Activated CD8-positive, alpha-beta memory T cell treated with anti-CD3 and anti-CD28 coated beads for 36 hours (primary cell): ENCODE measurements around the gene RAPGEF2. TPM values are rescaled to one million over a fixed set of nuclear protein-coding genes. Genes with fewer than 3 reads are reported as not detected.
"Not testable (repeated sequence)": the region's sequence is repeated elsewhere in the genome, so short reads cannot be mapped to it uniquely, and the experiment has no call there.

Source experiments
- CTCF ChIA-PET: fragments of 350-600 bp; sonication (Branson Sonifier 250); formaldehyde crosslinking; loops from one replicate; lab custom pipeline; 2021; ENCODE audit warnings: antibody characterized with exemption; lab: Charles Lee
- POLR2A ChIA-PET: fragments of 350-600 bp; sonication (Branson Sonifier 250); formaldehyde crosslinking; loops from one replicate; lab custom pipeline; 2021; ENCODE audit warnings: antibody characterized with exemption; lab: Charles Lee
- total RNA-seq, 2 experiments: library from RNA; stranded (reverse); gene quantifications; one replicate each; pipeline ENCODE4 v1.2.3, GENCODE V29; 2021

RAPGEF2 gene
- total RNA-seq, 2 experiments from 2014 or later, result 33.1 to 34.6 TPM

GRCh38 chr4:159283696-159284095 is 180.8 kb downstream of the RAPGEF2 start:
- ChIA-PET POLR2A (no interaction called here), CTCF (interaction anchor here (0.6 kb wide), 1 partner anchor 12 kb away, joined by 3 read pairs; no protein-coding TSS in a partner anchor)

GRCh38 chr4:159284113-159284512 is 181.2 kb downstream of the RAPGEF2 start:
- CTCF ChIA-PET, result no interaction called here
- POLR2A ChIA-PET, result no interaction called here

GRCh38 chr4:159284733-159285132 is 181.9 kb downstream of the RAPGEF2 start:
- CTCF ChIA-PET, result no interaction called here

GRCh38 chr4:159287767-159288166 is 184.9 kb downstream of the RAPGEF2 start:
- CTCF ChIA-PET, result no interaction called here
- POLR2A ChIA-PET, result no interaction called here

More at GRCh38 chr4:159284733-159285132, 181.9 kb downstream of the RAPGEF2 start:
- POLR2A ChIA-PET, result no interaction called here

- CTCF ChIA-PET, result no interaction called here
These were observed 186.8 kb downstream of the RAPGEF2 start for GRCh38 chr4:159289682-159290081.

GRCh38 chr4:159290321-159291030 is 187.6 kb downstream of the RAPGEF2 start:
- ChIA-PET CTCF (no interaction called here), POLR2A (no interaction called here)

More at GRCh38 chr4:159289682-159290081, 186.8 kb downstream of the RAPGEF2 start:
- POLR2A ChIA-PET, result no interaction called here

GRCh38 chr4:159291176-159291575 is 188.3 kb downstream of the RAPGEF2 start:
- ChIA-PET POLR2A (no interaction called here), CTCF (no interaction called here)

- POLR2A ChIA-PET, result no interaction called here
These were observed 189.4 kb downstream of the RAPGEF2 start for GRCh38 chr4:159292137-159292896.

GRCh38 chr4:159293811-159294515 is 191.1 kb downstream of the RAPGEF2 start:
- ChIA-PET CTCF (no interaction called here), POLR2A (no interaction called here)

More at GRCh38 chr4:159292137-159292896, 189.4 kb downstream of the RAPGEF2 start:
- CTCF ChIA-PET, result no interaction called here

GRCh38 chr4:159296061-159296460 is 193.2 kb downstream of the RAPGEF2 start:
- POLR2A ChIA-PET, result no interaction called here

GRCh38 chr4:159297091-159297490 is 194.2 kb downstream of the RAPGEF2 start:
- POLR2A ChIA-PET, result no interaction called here
- CTCF ChIA-PET, result interaction anchor here (0.9 kb wide), 1 partner anchor 30 kb away, joined by 3 read pairs; no protein-coding TSS in a partner anchor

More at GRCh38 chr4:159296061-159296460, 193.2 kb downstream of the RAPGEF2 start:
- CTCF ChIA-PET, result interaction anchor here (0.9 to 1.1 kb wide), 2 partner anchors 13 to 29 kb away, joined by 3 read pairs; no protein-coding TSS in a partner anchor

GRCh38 chr4:159298502-159298901 is 195.6 kb downstream of the RAPGEF2 start:
- ChIA-PET POLR2A (no interaction called here), CTCF (no interaction called here)

GRCh38 chr4:159303435-159303834 is 200.6 kb downstream of the RAPGEF2 start:
- CTCF ChIA-PET, result no interaction called here
- POLR2A ChIA-PET, result no interaction called here

GRCh38 chr4:159305129-159305528 is 202.2 kb downstream of the RAPGEF2 start:
- CTCF ChIA-PET, result no interaction called here
- POLR2A ChIA-PET, result no interaction called here

- ChIA-PET POLR2A (no interaction called here), CTCF (no interaction called here)
These were observed 205.1 kb downstream of the RAPGEF2 start for GRCh38 chr4:159307929-159308328.

GRCh38 chr4:159308566-159309340 is 205.9 kb downstream of the RAPGEF2 start:
- ChIA-PET POLR2A (no interaction called here), CTCF (no interaction called here)

- ChIA-PET POLR2A (no interaction called here), CTCF (no interaction called here)
These were observed 209.4 kb downstream of the RAPGEF2 start for GRCh38 chr4:159312236-159312635.

GRCh38 chr4:159315879-159316278 is 213.0 kb downstream of the RAPGEF2 start:
- POLR2A ChIA-PET, CTCF ChIA-PET: not testable (repeated sequence)

GRCh38 chr4:159317203-159317602 is 214.3 kb downstream of the RAPGEF2 start:
- ChIA-PET POLR2A (no interaction called here), CTCF (no interaction called here)
